HG02981 (cell line): Measurements from ENCODE around the gene RGPD4.
"Not testable (repeated sequence)": the region's sequence is repeated elsewhere in the genome, so short reads cannot be mapped to it uniquely, and the experiment has no call there.

Experiments
- ATAC-seq: cut with Tn5 transposase; IDR thresholded peaks from one replicate; pipeline ENCODE4 v1.9.1; 2021; ENCODE audit warnings: mild to moderate bottlenecking, moderate library complexity; ENCODE audit not compliant: unreplicated experiment

The RGPD4 gene

GRCh38 chr2:107826749-107827148 is at the start of gene RGPD4:
Gene RGPD4 (plus strand): TSS chr2:107826892. CDS start chr2:107827014, 122 bp downstream.
- ATAC-seq: not testable (repeated sequence)

- no peak for ATAC-seq
These were observed 48.7 kb upstream of the RGPD4 start for GRCh38 chr2:107777974-107778373.

- ATAC-seq: no peak
These were observed 40.9 kb upstream of the RGPD4 start for GRCh38 chr2:107785756-107786155.

- ATAC-seq: no peak
These were observed 35.9 kb upstream of the RGPD4 start for GRCh38 chr2:107790837-107791236.

GRCh38 chr2:107801498-107801897 is 25.2 kb upstream of the RGPD4 start:
- ATAC-seq: no peak

- no peak for ATAC-seq
These were observed 21.8 kb upstream of the RGPD4 start for GRCh38 chr2:107804608-107805498.

- no peak for ATAC-seq
These were observed 19.8 kb upstream of the RGPD4 start for GRCh38 chr2:107806901-107807300.

GRCh38 chr2:107807988-107808387 is 18.7 kb upstream of the RGPD4 start:
- no peak for ATAC-seq

- no peak for ATAC-seq
These were observed 17.7 kb upstream of the RGPD4 start for GRCh38 chr2:107808959-107809358.

GRCh38 chr2:107809835-107810234 is 16.9 kb upstream of the RGPD4 start:
- ATAC-seq: no peak

GRCh38 chr2:107810734-107811133 is 16.0 kb upstream of the RGPD4 start:
- no peak for ATAC-seq

GRCh38 chr2:107811411-107811810 is 15.3 kb upstream of the RGPD4 start:
- no peak for ATAC-seq

GRCh38 chr2:107812006-107812405 is 14.7 kb upstream of the RGPD4 start:
- ATAC-seq: no peak

GRCh38 chr2:107817378-107817777 is 9.3 kb upstream of the RGPD4 start:
- ATAC-seq: no peak

GRCh38 chr2:107822302-107822701 is 4.4 kb upstream of the RGPD4 start:
- no peak for ATAC-seq

GRCh38 chr2:107824451-107825205 is 2.1 kb upstream of the RGPD4 start:
- ATAC-seq: no peak

GRCh38 chr2:107825206-107825563 is 1.5 kb upstream of the RGPD4 start:
- ATAC-seq: no peak

- ATAC-seq: not testable (repeated sequence)
These were observed 2.8 kb downstream of the RGPD4 start for GRCh38 chr2:107829514-107829913.

- ATAC-seq: not testable (repeated sequence)
These were observed 6.5 kb downstream of the RGPD4 start for GRCh38 chr2:107833152-107833551.

GRCh38 chr2:107833618-107834017 is 6.9 kb downstream of the RGPD4 start:
- ATAC-seq: not testable (repeated sequence)

GRCh38 chr2:107916121-107916520 is 89.4 kb downstream of the RGPD4 start:
- not testable (repeated sequence) for ATAC-seq
